Activated T-cell treated with anti-CD3 and anti-CD28 coated beads, Interleukin-2, amount 50 U/mL, for 24 hours (primary cell): ENCODE data around the gene ANXA11.
A peak's percentile ranks its signal among the peaks of the same experiment; 100 is the strongest.

Source experiments
- DNase-seq: peaks from one replicate; pipeline ENCODE4 v3.0.0-alpha.2; 2020
- H3K27ac Mint-ChIP-seq: 2 replicates; pipeline ENCODE4 v1.8.0; 2020; ENCODE audit warnings: mild to moderate bottlenecking, mixed read lengths
- H3K27me3 Mint-ChIP-seq: 2 replicates; pipeline ENCODE4 v1.8.0; 2020; ENCODE audit warnings: mixed read lengths
- H3K36me3 Mint-ChIP-seq: 2 replicates; pipeline ENCODE4 v1.8.0; 2020; ENCODE audit warnings: low read depth, mixed read lengths
- H3K4me1 Mint-ChIP-seq: 2 replicates; pipeline ENCODE4 v1.8.0; 2020; ENCODE audit warnings: low read depth, mixed read lengths
- H3K4me3 Mint-ChIP-seq: 2 replicates; pipeline ENCODE4 v1.8.0; 2020; ENCODE audit warnings: mild to moderate bottlenecking, moderate library complexity, mixed read lengths
- H3K9me3 Mint-ChIP-seq: 2 replicates; pipeline ENCODE4 v1.8.0; 2020; ENCODE audit warnings: mixed read lengths

The ANXA11 gene

DNA sequence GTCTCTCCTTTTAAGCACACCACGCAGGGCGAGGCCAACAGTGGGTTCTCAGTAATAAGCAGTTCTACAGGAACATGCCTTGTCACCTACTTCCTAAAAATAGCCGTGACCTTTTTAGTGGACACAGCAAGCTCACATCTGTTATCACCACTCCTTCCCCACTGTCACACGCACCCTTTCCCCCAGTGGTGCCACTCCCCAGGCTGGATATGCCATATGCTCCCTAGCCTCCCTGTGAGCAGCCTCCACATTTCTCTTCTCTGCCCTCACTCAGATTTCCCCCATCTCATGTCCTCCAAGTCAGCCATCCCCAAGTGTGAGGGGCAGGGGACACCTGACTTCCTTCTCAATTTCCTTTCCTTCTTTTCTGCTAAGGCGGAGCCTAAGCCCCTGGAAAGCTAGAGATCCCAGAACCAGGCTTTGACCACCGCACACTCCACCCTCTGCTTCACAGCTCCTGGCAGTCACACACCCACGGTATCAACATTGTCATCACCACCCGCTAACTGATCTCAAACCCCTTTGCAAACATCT, 3.7 kb downstream of the ANXA11 start:
- DNase-seq = no peak
- Mint-ChIP-seq H3K36me3 (peaks cover 54% of the 10 kb centered on the region), H3K27ac (peak overlapping the region; percentile 93), H3K4me1 (peaks cover 81% of the 10 kb centered on the region), H3K4me3 (peak overlapping the region; percentile 92), H3K9me3 (no peaks in the 10 kb centered on the region), H3K27me3 (no peaks in the 10 kb centered on the region)

DNA sequence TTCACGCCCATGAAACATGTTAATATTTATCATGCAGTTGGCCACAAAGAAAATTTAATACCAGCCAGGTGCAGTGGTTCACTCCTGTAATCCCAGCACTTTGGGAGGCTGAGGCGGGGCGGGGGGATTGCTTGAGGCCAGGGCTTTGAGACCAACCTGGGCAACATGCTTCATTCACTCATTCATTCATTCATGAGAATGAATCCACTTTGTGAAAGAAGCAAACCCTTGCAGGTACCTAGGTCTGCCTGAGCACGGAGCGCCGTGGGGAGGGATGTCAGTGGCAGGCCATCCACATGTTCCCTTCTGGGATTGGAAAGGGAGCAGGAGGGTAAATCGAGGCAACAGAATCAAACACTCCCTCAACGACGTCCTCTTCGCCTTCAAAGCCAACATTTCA, 4.7 kb downstream of the ANXA11 start:
- H3K4me1 Mint-ChIP-seq = peaks cover 81% of the 10 kb centered on the region
- peaks cover 4% of the 10 kb centered on the region for H3K9me3 Mint-ChIP-seq
- no peak for DNase-seq
- H3K4me3 Mint-ChIP-seq = no peak overlapping the region
- H3K27ac Mint-ChIP-seq = peak overlapping the region; percentile 93
- peaks cover 59% of the 10 kb centered on the region for H3K36me3 Mint-ChIP-seq
- no peaks in the 10 kb centered on the region for H3K27me3 Mint-ChIP-seq

DNA sequence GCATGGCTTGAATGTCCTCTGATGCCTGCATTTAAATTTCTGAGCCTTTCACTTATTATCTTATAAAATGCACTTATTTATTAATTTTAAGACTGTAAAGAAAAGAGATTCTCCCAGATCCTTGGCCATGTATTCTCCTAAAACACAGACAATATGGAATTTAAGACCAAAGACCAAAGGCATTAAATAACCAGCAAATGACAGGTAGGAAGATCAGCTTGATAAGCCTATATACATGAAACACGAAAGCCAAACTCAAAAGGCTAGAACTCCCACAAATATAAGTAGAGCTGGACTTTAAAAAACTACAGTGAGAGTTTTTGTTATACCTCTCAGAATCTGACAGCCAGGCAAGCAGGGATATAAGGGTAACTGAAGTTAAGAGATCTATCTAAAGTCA, 5.1 kb downstream of the ANXA11 start:
- H3K9me3 Mint-ChIP-seq = peaks cover 4% of the 10 kb centered on the region

DNA sequence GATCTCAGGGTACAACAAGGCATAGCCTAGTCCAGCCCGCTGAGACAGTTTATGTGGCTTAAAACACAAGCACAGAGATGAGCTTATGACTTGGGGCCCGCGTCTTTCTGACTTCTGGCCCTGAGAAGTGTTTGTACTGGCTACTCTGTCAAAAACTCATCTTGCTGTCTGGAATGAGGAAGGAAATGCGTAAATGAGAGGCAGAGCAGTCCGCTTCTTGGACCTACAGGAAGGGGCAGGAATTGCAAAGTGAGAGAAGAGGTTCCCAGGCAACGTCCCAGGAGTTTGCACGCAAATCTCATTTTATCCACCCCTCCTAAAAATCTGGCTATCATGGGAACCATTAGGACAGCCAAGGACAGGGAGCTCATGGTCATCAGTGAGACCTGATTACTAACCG, 5.5 kb downstream of the ANXA11 start:
- peaks cover 4% of the 10 kb centered on the region for H3K9me3 Mint-ChIP-seq
- H3K27ac Mint-ChIP-seq = peak overlapping the region; percentile 76
- H3K4me3 Mint-ChIP-seq = no peak overlapping the region
- H3K27me3 Mint-ChIP-seq = no peaks in the 10 kb centered on the region
- peaks cover 88% of the 10 kb centered on the region for H3K4me1 Mint-ChIP-seq
- H3K36me3 Mint-ChIP-seq = peaks cover 66% of the 10 kb centered on the region
- DNase-seq = no peak

More for the DNA sequence above, 5.1 kb downstream of the ANXA11 start:
- Mint-ChIP-seq H3K27me3 (no peaks in the 10 kb centered on the region), H3K4me3 (no peak overlapping the region), H3K36me3 (peaks cover 62% of the 10 kb centered on the region), H3K27ac (peak overlapping the region; percentile 93), H3K4me1 (peaks cover 84% of the 10 kb centered on the region)
- DNase-seq = no peak

DNA sequence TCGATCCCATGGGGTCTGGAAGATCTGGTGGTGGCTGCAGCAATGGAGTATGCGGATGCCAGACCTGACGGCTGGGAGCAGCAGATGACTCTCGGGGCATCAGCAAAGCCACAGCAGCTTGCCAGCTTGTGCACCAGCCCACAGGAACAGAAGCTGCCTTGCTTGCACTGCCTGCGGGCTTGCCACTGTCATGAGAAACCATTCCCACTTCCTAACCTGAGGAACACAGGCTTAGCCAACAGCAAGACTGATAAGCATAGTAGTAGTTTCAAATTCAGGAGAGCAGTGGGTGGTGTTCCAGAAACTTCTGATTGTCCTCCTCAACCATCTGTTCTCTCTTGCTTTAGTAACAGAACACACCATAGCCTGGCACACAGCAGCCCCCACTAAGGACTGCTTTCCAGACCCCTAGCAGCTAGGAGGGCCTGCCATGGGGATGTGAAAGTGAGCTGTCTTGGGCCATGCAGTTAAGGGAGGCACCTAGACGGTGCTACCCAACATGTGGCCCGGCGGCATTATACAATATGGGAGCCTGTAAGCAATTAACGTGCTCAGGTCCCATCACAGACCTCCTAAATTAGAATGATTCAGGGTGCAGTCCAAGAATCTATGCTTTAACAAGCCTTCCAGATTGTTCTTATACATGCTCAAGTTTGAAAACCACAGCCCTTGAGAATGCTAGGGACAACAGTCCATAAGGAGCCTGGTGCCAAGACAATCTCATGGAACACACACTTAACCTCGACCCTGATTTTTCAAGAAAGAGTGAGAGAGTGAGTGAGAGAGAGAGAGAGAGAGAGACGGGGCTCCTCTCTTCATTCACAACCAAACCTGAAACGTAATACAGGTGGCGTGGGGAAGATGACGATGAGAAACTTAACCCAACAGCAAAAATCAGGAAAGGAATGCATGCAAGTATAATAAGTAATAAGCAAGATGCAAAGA, 7.1 kb downstream of the ANXA11 start:
- peak overlapping the region; percentile 95 for H3K27ac Mint-ChIP-seq
- H3K4me1 Mint-ChIP-seq = peaks cover 91% of the 10 kb centered on the region
- DNase-seq = no peak
- peaks cover 4% of the 10 kb centered on the region for H3K9me3 Mint-ChIP-seq
- no peak overlapping the region for H3K4me3 Mint-ChIP-seq
- peaks cover 62% of the 10 kb centered on the region for H3K36me3 Mint-ChIP-seq
- no peaks in the 10 kb centered on the region for H3K27me3 Mint-ChIP-seq

DNA sequence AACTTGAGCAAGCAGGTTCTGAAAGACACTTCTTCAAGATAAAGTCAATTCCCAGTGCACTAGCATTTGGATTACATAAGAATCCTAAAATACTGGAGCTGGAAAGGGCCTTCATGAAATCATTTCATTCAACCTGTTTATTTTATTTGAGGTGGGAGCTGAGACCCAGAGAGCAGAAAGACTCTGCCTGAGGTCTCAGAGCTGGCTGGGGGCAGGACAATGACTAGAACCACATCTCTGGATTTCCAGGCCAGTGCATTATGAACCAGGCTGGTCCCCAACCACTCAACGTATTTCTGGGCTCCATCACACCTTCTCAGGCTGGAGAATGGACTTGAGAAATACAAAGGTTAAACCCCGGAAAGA, 8.4 kb downstream of the ANXA11 start:
- Mint-ChIP-seq H3K4me3 (peak overlapping the region; percentile 54), H3K27ac (peak overlapping the region; percentile 95)

DNA sequence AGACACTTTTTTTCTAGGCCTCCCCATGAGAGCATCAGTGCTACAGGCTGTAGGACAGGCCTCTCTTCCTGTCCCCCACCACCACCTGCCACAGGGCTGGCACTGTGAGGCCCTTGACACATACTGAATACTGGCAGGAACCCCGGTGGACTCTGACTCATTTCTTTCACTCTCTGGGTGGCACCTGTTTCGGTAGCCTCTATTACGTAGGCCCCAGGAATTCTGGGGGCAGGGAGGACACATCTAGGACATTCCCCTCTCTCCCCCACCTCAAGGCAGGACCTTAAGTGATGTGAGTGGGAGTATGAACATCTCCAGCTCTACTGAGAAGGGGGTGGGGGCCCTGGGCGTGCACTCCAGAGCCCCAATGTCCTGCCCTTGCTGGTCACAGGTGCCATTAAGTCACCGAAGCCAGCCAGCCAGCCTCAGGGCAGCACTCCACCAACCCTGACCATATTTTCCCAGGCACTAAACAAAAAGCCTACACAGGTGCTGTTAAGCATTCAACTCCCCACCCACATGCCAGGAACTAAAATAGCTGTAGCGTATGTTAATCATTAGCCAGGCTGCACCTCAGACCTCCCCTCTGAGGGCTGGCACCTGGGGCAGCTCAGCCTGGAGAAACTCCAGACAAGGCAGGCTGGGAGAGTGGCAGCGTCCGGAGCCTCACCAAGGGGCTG, 8.9 kb downstream of the ANXA11 start:
- Mint-ChIP-seq H3K27me3 (no peaks in the 10 kb centered on the region), H3K4me1 (peaks cover 88% of the 10 kb centered on the region), H3K27ac (peak overlapping the region; percentile 95), H3K36me3 (peaks cover 67% of the 10 kb centered on the region), H3K4me3 (peak overlapping the region; percentile 54), H3K9me3 (peaks cover 8% of the 10 kb centered on the region)
- peak; percentile 76 for DNase-seq

More for the DNA sequence above, 8.4 kb downstream of the ANXA11 start:
- Mint-ChIP-seq H3K27me3 (no peaks in the 10 kb centered on the region), H3K9me3 (peaks cover 8% of the 10 kb centered on the region), H3K4me1 (peaks cover 88% of the 10 kb centered on the region), H3K36me3 (peaks cover 66% of the 10 kb centered on the region)
- DNase-seq = no peak

DNA sequence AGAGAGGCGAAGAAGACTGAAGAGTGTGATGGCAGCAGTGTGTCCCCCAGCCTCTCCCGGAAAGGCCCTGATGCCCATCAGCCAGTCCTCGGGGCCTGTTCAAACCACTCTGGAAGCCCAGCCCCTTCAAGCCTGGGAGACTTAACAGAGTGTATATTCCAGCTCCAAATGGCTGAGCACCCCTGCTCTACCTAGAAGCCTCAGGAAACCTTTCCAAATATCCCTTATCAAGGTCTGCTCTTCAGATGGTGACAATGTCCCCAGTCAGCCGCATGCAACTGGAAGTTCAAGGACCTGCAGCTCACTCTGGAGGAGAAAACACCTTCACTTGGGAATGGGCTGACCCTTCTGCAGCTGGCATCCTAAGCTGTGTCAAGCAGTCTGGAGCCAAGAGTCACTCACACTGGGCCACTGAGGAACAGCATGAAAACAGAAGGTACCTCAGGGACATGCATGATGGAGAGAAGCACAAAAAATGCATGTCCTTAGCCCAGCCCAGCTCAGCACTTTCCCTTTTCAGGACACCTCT, 10.2 kb downstream of the ANXA11 start:
- peak overlapping the region; percentile 95 for H3K27ac Mint-ChIP-seq
- H3K4me1 Mint-ChIP-seq = peaks cover 78% of the 10 kb centered on the region
- H3K27me3 Mint-ChIP-seq = no peaks in the 10 kb centered on the region

DNA sequence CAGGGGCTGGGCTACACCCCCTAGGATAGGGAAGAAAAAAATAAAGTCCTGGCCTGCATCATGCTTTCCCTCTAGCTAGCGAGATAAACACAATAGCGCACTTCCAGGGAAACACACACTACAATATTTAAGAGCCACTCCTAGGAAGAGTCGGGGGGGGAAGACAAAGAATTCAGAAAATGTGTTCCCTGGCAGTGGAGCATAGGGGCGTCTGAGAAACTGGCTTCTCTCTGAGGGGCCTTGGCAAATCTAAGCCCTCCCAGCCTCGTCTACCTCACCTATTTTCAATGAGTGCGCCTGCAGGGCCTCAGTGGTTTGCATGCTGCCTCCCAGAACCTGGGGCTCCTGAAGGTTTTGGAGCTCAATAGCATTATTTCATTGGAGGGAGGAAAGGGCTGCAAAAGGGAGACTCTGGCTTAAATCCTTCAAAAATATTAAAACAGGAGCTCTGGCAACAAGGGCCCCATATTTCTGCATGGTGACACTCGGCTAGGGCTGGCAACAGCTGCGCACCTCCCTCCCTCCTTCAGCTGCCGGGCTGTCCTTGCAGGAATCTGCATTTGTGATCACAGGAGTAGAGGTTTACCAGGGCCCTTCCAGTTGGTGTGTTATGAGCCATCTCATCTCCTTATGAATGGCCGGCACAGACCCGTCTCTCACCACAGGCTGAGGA, 10.8 kb downstream of the ANXA11 start:
- Mint-ChIP-seq H3K4me3 (no peak overlapping the region), H3K27ac (peak overlapping the region; percentile 95), H3K4me1 (peaks cover 79% of the 10 kb centered on the region), H3K9me3 (peaks cover 10% of the 10 kb centered on the region), H3K27me3 (no peaks in the 10 kb centered on the region), H3K36me3 (peaks cover 56% of the 10 kb centered on the region)
- no peak for DNase-seq

More for the DNA sequence above, 10.2 kb downstream of the ANXA11 start:
- no peak overlapping the region for H3K4me3 Mint-ChIP-seq
- H3K9me3 Mint-ChIP-seq = peaks cover 10% of the 10 kb centered on the region
- H3K36me3 Mint-ChIP-seq = peaks cover 56% of the 10 kb centered on the region
- DNase-seq = no peak

DNA sequence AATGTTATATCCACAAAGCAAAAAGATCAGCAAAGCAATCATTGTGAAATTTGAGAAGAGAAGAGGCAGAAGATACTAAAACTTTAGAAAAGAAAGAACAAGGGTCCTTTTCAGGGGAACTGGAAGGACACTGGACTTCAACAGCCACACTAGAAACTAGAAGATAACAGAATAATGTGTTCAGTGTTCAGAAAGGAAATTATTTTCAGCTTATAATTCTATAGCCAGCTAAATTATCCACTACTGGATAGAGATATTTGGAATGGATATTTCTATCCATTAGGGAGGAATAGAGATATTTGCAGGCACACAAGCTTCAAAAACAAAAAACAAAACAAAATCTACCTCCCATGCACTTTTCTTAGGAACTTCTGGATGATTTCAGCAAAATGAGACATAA, 12.8 kb downstream of the ANXA11 start:
- no peak for DNase-seq
- Mint-ChIP-seq H3K27ac (peak overlapping the region; percentile 88), H3K36me3 (peaks cover 52% of the 10 kb centered on the region), H3K4me3 (no peak overlapping the region), H3K27me3 (no peaks in the 10 kb centered on the region), H3K9me3 (peaks cover 10% of the 10 kb centered on the region), H3K4me1 (peaks cover 82% of the 10 kb centered on the region)

DNA sequence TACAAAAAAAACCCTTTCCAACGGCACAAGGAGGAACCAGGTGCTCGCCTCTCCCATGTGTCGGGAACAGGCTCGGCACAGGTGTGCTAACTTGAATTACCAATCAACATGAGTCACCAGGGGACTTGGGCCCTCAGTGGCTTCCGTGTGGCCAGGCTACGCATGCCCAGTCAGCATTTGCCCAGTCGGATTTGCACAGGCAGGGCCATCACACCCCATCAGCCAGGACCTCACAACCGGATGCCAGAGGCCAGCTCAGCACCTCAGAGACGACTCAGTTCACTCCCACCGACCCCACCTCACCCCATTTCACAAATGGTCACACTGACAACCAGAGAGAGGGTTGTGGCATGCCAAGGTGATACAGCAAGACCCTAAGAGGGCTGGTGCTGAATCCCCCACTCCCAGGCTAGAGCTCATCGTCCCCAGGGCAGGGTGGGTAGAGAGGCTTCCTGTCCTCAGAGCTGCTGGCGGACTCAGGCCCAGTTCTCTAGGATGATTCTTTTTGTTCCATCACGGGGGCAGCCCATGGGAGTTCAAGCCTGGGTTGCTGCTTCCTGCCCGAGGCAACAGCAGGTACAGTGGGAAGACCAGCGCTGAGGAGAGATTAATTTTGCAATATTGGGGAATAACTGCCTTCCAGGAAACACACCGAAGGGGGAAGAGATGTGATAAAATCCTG, 13.6 kb downstream of the ANXA11 start:
- Mint-ChIP-seq H3K27ac (peak overlapping the region; percentile 88), H3K36me3 (peaks cover 55% of the 10 kb centered on the region), H3K4me3 (peak overlapping the region; percentile 31), H3K4me1 (peaks cover 82% of the 10 kb centered on the region), H3K27me3 (no peaks in the 10 kb centered on the region), H3K9me3 (peaks cover 10% of the 10 kb centered on the region)
- DNase-seq = no peak

DNA sequence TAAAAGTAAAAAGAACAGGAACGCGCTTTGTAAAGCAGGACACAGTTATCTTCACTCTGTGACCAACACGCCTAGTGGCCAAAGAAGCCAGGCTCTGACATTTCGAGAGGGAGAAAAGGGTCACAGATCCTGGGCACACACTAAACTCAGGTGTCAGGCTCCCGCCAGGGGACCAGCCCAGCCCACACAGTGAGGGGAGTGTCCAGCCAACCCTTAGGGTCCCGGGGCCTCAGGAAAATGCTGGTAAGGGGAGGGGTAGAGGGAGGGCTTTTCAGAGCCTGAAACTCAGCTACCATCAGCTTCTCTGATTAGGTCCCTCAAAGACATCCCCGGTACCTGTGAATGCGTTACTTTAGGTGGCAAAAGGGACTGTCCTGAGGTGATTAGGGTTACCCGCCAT, 16.6 kb downstream of the ANXA11 start:
- Mint-ChIP-seq H3K27ac (peak overlapping the region; percentile 88), H3K4me1 (peaks cover 82% of the 10 kb centered on the region), H3K4me3 (peak overlapping the region; percentile 11), H3K9me3 (peaks cover 6% of the 10 kb centered on the region), H3K36me3 (peaks cover 43% of the 10 kb centered on the region), H3K27me3 (no peaks in the 10 kb centered on the region)
- DNase-seq = no peak

DNA sequence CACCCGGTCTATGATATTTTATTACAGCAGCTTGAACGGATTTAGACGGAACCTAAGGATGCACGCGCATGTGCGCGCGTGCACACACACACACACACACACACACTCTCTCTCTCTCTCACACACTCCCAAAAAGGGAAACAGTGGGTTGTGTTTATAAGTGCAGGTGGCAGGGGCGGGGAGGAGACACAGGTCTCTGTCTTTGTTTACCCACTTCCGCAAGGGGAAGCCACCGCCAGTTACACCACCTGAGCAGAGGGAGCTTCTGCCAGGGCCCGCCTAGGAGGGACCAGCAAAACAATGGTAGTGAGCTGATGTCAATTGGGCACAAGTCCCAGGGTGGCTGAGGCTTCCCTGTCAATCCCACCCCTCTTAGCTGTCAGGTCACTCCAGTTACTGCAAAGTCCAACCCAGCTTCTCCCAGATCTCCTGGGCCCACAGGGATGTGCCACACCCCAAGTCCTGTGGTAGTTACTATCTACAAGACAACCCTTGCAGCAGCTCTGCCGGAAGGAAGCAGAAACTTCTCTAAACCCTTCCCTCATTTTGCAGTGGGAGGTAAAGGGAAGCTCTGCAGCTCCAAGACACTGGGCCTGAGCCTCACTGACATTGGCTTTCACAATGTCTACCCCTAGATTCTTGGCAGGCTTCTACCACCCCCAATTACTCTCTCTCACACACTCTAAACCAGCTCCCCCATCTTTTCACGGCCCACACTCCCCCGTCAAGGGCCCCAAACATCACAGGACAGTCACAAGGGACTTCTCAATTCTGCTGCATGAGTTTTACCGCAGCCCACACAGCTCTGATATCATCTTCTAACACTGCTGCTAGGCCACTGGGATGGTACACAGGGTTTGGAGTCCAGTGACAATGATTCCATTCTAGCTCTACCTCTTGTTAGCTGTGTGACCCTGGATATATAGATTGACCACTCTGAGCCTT, 17.6 kb downstream of the ANXA11 start:
- peak; percentile 66 for DNase-seq
- Mint-ChIP-seq H3K36me3 (peaks cover 46% of the 10 kb centered on the region), H3K9me3 (peaks cover 2% of the 10 kb centered on the region), H3K27me3 (no peaks in the 10 kb centered on the region), H3K27ac (peak overlapping the region; percentile 88), H3K4me3 (peak overlapping the region; percentile 56), H3K4me1 (peaks cover 88% of the 10 kb centered on the region)
